Panc1 (cell line): Measurements from ENCODE around the gene MT4.

Source experiments
- CTCF ChIP-seq: fragments of 450-650 bp; IDR thresholded peaks from 2 replicates; pipeline ENCODE4 v1.5.1; 2017; ENCODE audit warnings: mild to moderate bottlenecking
- TCF7L2 ChIP-seq: IDR thresholded peaks from 2 replicates; pipeline ENCODE4 v1.6.1; 2011; ENCODE audit warnings: mild to moderate bottlenecking, low read depth, low read length, inconsistent platforms

GRCh38 chr16:56560447-56560846 is 4.4 kb upstream of the MT4 start:
- TF ChIP-seq CTCF, result no peak
- no peak for TF ChIP-seq TCF7L2
